HepG2 (cell line): ENCODE data around the gene TPD52L2. TPM values are rescaled to one million over a fixed set of nuclear protein-coding genes. Genes with fewer than 3 reads are reported as not detected.
A peak's percentile ranks its signal among the peaks of the same experiment; 100 is the strongest.

Source experiments
- CEBPG ChIP-seq: IDR thresholded peaks from 2 replicates; pipeline ENCODE4 v1.6.1; 2016
- CHCHD3 ChIP-seq: sonication (generic); formaldehyde crosslinking; IDR thresholded peaks from 2 replicates; pipeline ENCODE4 v1.8.0; 2022; ENCODE audit warnings: mild to moderate bottlenecking, missing genetic modification reagents, moderate library complexity
- GABPB1 ChIP-seq: IDR thresholded peaks from 2 replicates; pipeline ENCODE4 v1.6.1; 2016; ENCODE audit warnings: mild to moderate bottlenecking, missing genetic modification reagents, moderate library complexity, missing compliant biosample characterization
- GATAD2A ChIP-seq: IDR thresholded peaks from 2 replicates; pipeline ENCODE4 v1.6.1; 2016
- RARA ChIP-seq: IDR thresholded peaks from 2 replicates; pipeline ENCODE4 v1.6.1; 2016; ENCODE audit warnings: missing genetic modification reagents, missing compliant biosample characterization
- RBAK ChIP-seq: sonication (generic); formaldehyde crosslinking; IDR thresholded peaks from 2 replicates; pipeline ENCODE4 v1.5.1; 2020; ENCODE audit warnings: mild to moderate bottlenecking, missing genetic modification reagents
- REPIN1 ChIP-seq: sonication (generic); formaldehyde crosslinking; IDR thresholded peaks from 2 replicates; pipeline ENCODE4 v1.8.0; 2022; ENCODE audit warnings: missing genetic modification reagents, low read depth, mild to moderate bottlenecking, borderline replicate concordance
- SAP130 ChIP-seq: IDR thresholded peaks from 2 replicates; pipeline ENCODE4 v1.6.1; 2016; ENCODE audit warnings: low read depth
- SRSF9 ChIP-seq: fragments of 200-400 bp; formaldehyde crosslinking; IDR thresholded peaks from 2 replicates; pipeline ENCODE4 v1.6.1; 2018; ENCODE audit warnings: borderline replicate concordance, mild to moderate bottlenecking, low read depth, low read length; ENCODE audit not compliant: insufficient read depth, poor library complexity, severe bottlenecking
- TFDP2 ChIP-seq: sonication (generic); formaldehyde crosslinking; IDR thresholded peaks from 2 replicates; pipeline ENCODE4 v1.4.0; 2020; ENCODE audit warnings: missing genetic modification reagents
- ZBTB10 ChIP-seq: sonication (generic); formaldehyde crosslinking; IDR thresholded peaks from 2 replicates; pipeline ENCODE4 v1.4.0; 2020; ENCODE audit warnings: missing genetic modification reagents, borderline replicate concordance
- ZNF552 ChIP-seq: sonication (generic); formaldehyde crosslinking; IDR thresholded peaks from 2 replicates; pipeline ENCODE4 v1.9.0; 2022; ENCODE audit warnings: missing genetic modification reagents, mild to moderate bottlenecking, borderline replicate concordance
- ZNF891 ChIP-seq: sonication (generic); formaldehyde crosslinking; IDR thresholded peaks from 2 replicates; pipeline ENCODE4 v1.5.0; 2020; ENCODE audit warnings: mild to moderate bottlenecking, missing genetic modification reagents
- polyA plus RNA-seq, 8 experiments: library from polyadenylated mRNA; depleted of rRNA in 3 of 8; stranded (reverse) in 7 of 8; unstranded in 1 of 8; fragments of >200 nt; fragmentation: Illumina TruSeq in 4 of 8; extraction: Trizol in 4 of 8; gene quantifications; 2 replicates each; pipeline versions ENCODE4 v1.2.1 to v1.2.3, GENCODE V29; 2011 to 2016; ENCODE audit warnings: low read depth in 4 of 8, missing spikeins in 1 of 8, mixed read lengths in 1 of 8; ENCODE audit not compliant: insufficient read depth in 1 of 8
- total RNA-seq, 5 experiments: library from RNA; depleted of rRNA; stranded (reverse); fragments of >200 nt; fragmentation: Illumina TruSeq; extraction: Trizol; gene quantifications; 2 replicates each; pipeline ENCODE4 v1.2.3, GENCODE V29; 2016; ENCODE audit warnings: low read depth in 1 of 5
- TF ChIP-seq, protein P1 (sequence below): sonication (generic); formaldehyde crosslinking; IDR thresholded peaks from 2 replicates; pipeline ENCODE4 v1.4.0; 2020; ENCODE audit warnings: mild to moderate bottlenecking, missing genetic modification reagents
- TF ChIP-seq, protein P2 (sequence below): sonication (generic); formaldehyde crosslinking; IDR thresholded peaks from 2 replicates; pipeline ENCODE4 v1.8.0; 2022; ENCODE audit warnings: mild to moderate bottlenecking, missing genetic modification reagents, moderate library complexity
- TF ChIP-seq, protein P3 (sequence below): sonication (generic); formaldehyde crosslinking; IDR thresholded peaks from 2 replicates; pipeline ENCODE4 v1.4.0; 2020; ENCODE audit warnings: missing genetic modification reagents, borderline replicate concordance

TPD52L2 gene
- total and polyA plus RNA-seq, 2 of the 13 experiments (the other 11 are each of a cell fraction or from before 2014, with no cell fraction given), result 156 to 184 TPM

DNA sequence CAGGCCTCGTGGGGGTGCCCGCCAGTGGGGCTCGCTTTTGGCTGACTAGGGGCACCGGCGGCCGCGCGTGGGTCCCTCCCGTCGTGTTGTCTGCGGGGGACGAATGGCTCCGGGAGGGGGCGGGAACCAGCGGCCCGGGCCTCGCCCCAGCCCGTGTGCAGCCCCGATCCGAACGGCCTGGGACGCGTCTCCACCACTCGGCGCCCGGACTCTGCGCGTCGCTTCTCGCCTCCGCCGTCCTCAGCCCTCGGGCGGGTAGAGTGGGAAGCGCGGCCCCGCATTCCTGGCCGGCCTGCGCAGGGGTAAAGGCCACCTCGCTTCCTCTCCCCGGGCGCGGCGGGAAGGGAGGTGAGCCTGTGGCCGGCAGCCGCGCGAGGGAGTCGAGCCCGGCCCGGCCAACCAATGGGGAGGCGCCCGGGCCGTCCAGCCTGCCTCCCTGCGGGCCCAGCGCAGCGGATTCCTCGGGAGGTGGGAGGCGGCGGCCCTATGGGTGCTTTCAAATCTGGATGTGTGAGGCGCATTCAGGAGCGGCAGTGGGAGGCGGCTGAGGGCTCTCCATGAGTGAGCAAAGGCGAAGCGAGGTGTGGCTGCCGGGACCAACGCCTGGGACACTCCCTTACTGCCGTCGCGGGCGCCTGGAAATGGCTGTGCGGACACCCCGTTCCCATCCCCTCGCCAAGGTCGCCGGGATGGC lies 32.9 kb upstream of the TPD52L2 start (continued):
- TF ChIP-seq, protein P1, sequence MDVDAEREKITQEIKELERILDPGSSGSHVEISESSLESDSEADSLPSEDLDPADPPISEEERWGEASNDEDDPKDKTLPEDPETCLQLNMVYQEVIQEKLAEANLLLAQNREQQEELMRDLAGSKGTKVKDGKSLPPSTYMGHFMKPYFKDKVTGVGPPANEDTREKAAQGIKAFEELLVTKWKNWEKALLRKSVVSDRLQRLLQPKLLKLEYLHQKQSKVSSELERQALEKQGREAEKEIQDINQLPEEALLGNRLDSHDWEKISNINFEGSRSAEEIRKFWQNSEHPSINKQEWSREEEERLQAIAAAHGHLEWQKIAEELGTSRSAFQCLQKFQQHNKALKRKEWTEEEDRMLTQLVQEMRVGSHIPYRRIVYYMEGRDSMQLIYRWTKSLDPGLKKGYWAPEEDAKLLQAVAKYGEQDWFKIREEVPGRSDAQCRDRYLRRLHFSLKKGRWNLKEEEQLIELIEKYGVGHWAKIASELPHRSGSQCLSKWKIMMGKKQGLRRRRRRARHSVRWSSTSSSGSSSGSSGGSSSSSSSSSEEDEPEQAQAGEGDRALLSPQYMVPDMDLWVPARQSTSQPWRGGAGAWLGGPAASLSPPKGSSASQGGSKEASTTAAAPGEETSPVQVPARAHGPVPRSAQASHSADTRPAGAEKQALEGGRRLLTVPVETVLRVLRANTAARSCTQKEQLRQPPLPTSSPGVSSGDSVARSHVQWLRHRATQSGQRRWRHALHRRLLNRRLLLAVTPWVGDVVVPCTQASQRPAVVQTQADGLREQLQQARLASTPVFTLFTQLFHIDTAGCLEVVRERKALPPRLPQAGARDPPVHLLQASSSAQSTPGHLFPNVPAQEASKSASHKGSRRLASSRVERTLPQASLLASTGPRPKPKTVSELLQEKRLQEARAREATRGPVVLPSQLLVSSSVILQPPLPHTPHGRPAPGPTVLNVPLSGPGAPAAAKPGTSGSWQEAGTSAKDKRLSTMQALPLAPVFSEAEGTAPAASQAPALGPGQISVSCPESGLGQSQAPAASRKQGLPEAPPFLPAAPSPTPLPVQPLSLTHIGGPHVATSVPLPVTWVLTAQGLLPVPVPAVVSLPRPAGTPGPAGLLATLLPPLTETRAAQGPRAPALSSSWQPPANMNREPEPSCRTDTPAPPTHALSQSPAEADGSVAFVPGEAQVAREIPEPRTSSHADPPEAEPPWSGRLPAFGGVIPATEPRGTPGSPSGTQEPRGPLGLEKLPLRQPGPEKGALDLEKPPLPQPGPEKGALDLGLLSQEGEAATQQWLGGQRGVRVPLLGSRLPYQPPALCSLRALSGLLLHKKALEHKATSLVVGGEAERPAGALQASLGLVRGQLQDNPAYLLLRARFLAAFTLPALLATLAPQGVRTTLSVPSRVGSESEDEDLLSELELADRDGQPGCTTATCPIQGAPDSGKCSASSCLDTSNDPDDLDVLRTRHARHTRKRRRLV (CRISPR knock-in tag), result no peak
- no peak for TF ChIP-seq RARA (CRISPR knock-in tag)
- peak; percentile 82 for TF ChIP-seq GABPB1 (CRISPR knock-in tag)
- no peak for TF ChIP-seq SRSF9
- TF ChIP-seq CHCHD3 (CRISPR knock-in tag), result no peak
- 0 out of 2 replicates have a peak, but pooled peaks have one; percentile 56 for TF ChIP-seq SAP130 (CRISPR knock-in tag)
- no peak for TF ChIP-seq CEBPG (CRISPR knock-in tag)
- TF ChIP-seq ZNF891 (CRISPR knock-in tag), result peak; percentile 95
- TF ChIP-seq, protein P2, sequence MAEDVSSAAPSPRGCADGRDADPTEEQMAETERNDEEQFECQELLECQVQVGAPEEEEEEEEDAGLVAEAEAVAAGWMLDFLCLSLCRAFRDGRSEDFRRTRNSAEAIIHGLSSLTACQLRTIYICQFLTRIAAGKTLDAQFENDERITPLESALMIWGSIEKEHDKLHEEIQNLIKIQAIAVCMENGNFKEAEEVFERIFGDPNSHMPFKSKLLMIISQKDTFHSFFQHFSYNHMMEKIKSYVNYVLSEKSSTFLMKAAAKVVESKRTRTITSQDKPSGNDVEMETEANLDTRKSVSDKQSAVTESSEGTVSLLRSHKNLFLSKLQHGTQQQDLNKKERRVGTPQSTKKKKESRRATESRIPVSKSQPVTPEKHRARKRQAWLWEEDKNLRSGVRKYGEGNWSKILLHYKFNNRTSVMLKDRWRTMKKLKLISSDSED (CRISPR knock-in tag), result 0 out of 2 replicates have a peak, but pooled peaks have one; percentile 47
- no peak; the same call in 1 of the 2 replicates for TF ChIP-seq ZBTB10 (CRISPR knock-in tag)
- TF ChIP-seq REPIN1 (CRISPR knock-in tag), result peak; percentile 76; the same call in 1 of the 2 replicates
- peak; percentile 54; the same call in 1 of the 2 replicates for TF ChIP-seq ZNF552 (CRISPR knock-in tag)
- TF ChIP-seq, protein P3, sequence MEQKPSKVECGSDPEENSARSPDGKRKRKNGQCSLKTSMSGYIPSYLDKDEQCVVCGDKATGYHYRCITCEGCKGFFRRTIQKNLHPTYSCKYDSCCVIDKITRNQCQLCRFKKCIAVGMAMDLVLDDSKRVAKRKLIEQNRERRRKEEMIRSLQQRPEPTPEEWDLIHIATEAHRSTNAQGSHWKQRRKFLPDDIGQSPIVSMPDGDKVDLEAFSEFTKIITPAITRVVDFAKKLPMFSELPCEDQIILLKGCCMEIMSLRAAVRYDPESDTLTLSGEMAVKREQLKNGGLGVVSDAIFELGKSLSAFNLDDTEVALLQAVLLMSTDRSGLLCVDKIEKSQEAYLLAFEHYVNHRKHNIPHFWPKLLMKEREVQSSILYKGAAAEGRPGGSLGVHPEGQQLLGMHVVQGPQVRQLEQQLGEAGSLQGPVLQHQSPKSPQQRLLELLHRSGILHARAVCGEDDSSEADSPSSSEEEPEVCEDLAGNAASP (CRISPR knock-in tag), result no peak
- peak; percentile 51; the same call in 1 of the 2 replicates for TF ChIP-seq RBAK (CRISPR knock-in tag)
- peak; percentile 90 for TF ChIP-seq TFDP2 (CRISPR knock-in tag)
- peak; percentile 39; the same call in 1 of the 2 replicates for TF ChIP-seq GATAD2A (CRISPR knock-in tag)
